HG03159 (cell line): ENCODE results near the gene ATP4B.

Experiments used
- ATAC-seq: cut with Tn5 transposase; IDR thresholded peaks from one replicate; pipeline ENCODE4 v1.9.1; 2021; ENCODE audit warnings: mild to moderate bottlenecking, moderate library complexity; ENCODE audit not compliant: unreplicated experiment

ATP4B gene

GRCh38 chr13:113657851-113658741 lies at the start of gene ATP4B:
Gene ATP4B (minus strand): TSS chr13:113658198. CDS start chr13:113658144, 54 bp downstream.
- no peak for ATAC-seq

DNA sequence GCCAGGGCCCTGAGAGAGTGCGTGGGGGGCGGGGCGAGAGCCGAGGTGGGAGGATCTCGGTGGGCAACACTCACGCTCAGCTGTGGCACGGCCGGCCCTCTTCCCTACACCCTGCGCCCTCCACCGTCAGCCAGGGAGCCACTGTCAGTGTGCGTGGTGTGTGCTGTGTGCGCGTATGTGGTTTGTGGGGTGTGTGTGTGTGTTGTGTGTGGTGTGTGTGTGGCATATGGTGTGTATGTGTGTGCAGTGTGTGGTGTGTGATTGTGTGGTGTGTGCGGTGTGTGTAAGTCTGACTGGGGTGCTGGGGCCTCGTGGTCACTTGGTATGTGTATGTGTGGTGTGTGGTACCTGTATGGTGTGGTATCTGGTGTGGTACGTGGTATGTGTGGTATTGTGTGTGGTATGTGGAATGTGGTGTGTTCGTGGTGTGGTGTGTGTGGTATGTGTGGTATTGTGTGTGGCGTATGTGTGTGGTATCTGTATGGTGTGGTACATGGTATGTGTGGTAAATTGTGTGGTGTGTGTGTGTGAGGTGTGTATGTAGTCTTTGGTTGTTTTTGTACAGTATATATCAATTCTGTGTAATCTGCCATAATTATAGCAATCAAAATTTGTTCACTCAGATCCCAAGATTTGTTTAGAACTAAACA lies 14.1 kb upstream of the ATP4B start:
- ATAC-seq = no peak

DNA sequence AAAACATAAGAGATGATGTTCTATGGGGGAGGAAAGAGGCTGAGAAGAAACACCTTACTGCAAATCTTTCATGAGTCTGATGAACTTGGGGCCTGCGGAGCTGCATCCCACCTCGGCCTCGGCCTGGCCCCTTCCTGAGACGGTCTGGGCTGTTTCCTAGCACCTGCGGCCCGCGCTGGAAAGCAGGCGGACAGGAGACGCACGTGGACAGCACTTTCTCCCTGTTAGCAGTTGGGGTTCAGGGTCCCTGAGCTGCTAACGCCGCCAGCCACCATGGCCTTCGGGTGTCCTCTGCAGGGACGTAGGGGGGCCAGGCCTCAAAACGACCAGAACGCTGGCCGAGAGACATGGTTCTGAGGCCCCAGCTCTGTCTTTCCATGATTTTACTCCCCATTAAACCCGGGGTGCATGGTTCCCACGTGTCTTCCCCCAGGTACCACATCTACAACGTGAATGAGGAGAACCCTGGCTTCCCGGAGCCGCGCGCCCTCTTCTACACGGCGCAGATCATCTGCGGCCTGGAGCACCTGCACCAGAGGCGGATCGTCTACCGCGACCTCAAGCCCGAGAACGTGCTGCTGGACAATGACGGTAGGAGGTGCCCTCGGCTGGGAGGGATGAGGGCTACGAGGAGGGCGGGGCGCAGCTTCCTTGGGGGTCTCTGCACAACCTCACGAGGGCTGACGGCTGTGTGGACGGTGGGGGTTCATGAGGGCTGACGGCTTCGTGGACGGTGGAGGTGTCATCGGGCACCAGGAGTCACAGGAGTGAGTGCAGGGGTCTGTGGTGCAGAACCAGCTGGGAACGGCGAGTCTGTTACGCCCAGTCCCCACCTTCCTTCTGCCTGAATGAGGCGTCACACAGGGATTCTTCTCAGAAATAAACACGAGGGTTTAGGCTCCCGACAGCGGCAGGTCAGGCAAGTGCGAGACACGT lies 13.3 kb upstream of the ATP4B start:
- no peak for ATAC-seq

GRCh38 chr13:113670541-113670940 lies 12.5 kb upstream of the ATP4B start:
- no peak for ATAC-seq

GRCh38 chr13:113669755-113670341 lies 11.8 kb upstream of the ATP4B start:
- no peak for ATAC-seq

DNA sequence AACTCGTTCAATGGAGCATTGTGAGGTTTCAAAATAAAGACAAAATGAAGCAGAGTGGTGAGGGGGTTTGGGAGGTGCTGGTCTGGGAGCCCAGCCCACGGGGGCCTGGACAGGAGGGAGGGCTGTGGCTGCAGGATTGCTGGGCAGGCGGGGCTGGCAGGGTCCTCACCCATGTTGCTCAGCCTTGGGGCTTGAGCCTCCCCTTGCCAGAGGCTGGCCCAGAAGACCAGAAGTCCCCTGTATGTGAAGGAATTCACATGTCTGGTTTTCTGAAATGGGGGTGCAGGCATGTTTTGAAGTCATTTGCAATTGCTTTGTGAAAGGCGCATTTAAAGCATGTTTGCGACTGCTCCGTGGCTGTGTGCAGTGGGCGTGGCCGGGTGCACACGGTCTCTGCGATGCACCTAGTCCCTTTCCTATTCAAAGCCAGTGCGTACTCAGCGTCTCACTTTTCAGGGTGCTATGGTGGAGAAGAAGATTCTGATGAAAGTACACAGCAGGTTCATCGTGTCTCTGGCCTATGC lies 11.3 kb upstream of the ATP4B start:
- ATAC-seq = no peak

DNA sequence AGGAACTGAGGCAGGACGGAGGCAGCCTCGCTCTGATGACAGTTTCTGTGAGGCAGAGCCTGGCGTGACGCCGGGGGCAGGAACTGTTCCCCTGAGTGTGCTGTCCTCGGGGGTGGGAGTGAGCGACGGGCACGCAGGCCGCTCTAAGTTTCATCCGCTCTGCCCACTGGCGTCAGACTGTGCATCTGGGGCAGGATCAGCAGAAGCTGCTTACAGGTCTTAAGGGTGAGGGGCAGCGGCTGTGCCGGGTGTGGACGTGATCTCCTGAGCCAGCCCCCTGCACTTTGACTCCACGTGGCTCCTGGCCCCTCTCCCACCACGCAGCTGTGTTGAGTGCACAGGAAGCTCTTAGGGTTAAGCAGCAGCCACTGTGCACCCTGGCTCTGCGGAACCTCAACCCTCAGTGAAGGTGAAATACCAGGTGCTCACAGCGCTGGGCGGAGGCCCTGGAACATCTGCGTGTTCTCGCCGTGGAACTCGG lies 10.5 kb upstream of the ATP4B start:
- ATAC-seq = no peak

DNA sequence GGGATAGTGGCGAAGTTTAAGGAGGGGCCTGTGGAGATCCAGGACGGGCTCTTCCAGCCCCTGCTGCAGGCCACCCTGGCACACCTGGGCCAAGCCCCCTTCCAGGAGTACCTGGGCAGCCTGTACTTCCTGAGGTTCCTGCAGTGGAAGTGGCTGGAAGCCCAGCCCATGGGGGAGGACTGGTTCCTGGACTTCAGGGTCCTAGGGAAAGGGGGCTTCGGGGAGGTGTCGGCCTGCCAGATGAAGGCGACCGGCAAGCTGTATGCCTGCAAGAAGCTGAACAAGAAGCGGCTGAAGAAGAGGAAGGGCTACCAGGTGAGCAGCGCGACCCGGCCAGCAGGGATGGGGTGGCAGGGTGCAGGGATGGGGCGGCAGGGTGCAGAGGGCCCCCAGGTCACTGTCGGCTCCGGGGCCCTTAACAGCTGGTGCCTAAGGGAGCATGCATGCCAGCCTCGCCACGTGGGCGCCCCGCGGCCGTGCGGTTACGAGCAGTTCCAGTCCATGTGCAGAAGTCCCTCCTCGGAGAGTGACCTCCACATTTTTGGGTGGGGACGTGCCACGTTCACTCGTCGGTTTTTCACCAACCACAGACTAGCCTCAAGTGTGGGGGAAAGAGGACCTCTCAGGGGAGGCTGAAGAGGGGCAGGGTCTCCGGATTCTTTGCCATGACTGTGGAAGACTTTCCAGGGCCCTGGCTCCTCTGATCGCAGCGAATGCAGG lies 9.9 kb upstream of the ATP4B start:
- no peak for ATAC-seq

DNA sequence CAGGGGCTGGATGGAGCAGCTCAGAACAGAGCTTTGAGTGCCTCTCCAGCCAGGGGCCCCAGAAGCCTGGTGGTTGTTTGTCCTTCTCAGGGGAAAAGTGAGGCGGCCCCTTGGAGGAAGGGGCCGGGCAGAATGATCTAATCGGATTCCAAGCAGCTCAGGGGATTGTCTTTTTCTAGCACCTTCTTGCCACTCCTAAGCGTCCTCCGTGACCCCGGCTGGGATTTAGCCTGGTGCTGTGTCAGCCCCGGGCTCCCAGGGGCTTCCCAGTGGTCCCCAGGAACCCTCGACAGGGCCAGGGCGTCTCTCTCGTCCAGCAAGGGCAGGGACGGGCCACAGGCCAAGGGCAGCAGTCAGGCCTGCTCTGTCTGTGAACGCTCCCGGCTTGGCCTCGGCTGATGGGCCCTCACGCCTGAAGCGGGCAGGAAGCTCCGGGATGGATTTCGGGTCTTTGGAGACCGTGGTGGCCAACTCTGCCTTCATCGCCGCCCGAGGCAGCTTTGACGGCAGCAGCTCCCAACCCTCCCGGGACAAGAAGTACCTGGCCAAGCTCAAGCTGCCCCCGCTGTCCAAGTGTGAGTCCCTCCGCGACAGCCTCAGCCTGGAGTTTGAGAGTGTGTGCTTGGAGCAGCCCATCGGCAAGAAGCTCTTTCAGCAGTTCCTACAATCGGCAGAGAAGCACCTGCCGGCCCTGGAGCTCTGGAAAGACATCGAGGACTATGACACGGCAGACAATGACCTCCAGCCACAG lies 9.1 kb upstream of the ATP4B start, which contains the start of gene GRK1:
Gene GRK1, plus strand, starts transcription at position 269 of the 751 bp plus-strand sequence. Its CDS starts 168 bp downstream, at position 437.
- ATAC-seq = no peak

DNA sequence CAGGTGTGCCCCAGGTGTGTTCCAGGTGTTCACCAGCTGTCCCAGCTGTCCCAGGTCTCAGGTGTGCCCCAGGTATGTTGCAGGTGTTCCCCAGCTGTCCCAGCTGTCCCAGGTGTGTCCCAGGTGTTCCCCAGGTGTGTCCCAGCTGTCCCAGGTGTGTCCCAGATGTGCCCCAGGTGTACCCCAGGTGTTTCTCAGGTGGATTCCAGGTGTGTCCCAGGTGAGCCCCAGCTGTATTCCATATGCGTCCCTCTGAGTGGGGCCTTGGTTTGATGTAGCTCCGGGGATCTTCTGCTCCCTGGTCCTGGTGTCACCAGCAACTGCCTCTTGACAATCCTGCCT lies 8.3 kb upstream of the ATP4B start:
- no peak for ATAC-seq

- ATAC-seq = no peak
Measured at GRCh38 chr13:113665597-113666328, 7.8 kb upstream of the ATP4B start.

DNA sequence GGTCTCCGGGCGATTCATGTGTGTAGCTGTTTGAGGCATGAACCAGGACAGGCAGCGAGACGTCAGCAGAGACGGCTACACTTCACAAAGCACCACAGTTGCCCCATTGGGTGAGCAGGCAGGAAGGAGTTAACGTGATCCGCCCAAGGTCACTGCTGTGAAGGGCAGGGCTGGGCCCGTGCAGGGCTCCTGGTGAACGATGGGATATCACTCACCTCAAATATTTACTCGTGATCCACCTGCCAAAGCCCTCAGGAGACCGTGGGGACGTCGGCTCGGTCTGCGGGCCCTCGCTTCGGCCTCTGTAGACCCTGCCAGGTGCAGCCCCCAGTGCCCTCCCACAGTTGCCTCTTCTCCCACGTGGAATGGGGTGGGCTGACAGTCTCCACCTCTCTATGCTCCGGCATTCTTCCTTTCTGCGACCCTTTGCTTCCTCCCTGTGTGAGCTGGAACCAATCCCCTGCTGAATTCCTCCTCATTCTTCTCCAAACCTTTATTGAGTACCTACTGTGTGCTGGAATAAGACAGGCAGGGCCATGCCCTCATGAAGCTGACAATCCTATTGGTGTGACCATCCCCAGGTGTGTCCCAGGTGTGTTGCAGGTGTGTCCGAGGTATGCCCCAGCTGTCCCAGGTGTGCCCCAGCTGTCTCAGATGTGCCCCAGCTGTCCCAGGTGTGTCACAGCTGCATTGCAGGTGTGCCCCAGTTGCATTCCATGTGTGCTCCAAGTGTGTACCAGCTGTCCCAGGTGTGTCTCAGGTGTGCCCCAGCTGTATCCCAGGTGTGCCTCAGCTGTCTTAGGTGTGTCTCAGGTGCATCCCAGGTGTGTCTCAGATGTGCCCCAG lies 7.0 kb upstream of the ATP4B start:
- no peak for ATAC-seq

DNA sequence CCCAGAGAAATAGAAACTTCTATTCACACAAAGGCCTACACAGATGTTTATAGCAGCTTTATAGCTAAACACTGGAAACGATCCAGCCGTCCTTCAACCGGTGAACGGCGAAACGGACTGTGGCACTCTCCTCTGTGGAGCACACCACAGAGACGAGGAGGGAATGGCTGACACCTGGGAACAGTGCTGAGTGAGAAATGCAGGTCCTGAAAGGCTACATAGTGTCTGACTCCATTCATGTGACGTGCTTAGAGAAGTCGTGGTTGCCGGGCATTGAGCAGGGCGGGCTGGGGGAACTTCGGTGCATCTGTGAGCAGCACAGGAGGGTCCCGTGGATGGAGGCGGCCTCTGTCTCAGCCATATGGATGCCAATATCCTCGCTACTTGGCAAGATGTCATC lies 5.9 kb upstream of the ATP4B start:
- no peak for ATAC-seq

GRCh38 chr13:113661509-113661908 lies 3.5 kb upstream of the ATP4B start:
- no peak for ATAC-seq

DNA sequence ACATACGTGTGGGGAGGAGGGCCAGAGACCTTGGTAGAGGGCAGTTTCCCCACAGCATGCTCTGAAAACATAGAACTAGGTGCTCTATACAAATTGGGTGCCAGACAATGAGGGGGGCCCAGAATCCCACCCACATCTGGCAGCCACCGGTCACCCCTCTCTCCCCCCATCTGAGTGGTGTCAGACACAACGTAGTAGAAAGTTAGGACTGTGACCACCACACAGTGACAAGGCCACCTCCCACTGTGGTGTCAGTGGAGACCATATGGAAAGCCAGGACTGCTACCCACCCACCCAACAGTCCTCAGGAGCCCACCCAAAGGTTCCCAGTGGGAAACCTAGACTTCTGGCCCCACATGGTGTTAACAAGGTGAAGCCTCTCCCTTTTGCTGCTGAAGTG lies 2.1 kb upstream of the ATP4B start:
- no peak for ATAC-seq

GRCh38 chr13:113659337-113659736 lies 1.3 kb upstream of the ATP4B start:
- no peak for ATAC-seq

DNA sequence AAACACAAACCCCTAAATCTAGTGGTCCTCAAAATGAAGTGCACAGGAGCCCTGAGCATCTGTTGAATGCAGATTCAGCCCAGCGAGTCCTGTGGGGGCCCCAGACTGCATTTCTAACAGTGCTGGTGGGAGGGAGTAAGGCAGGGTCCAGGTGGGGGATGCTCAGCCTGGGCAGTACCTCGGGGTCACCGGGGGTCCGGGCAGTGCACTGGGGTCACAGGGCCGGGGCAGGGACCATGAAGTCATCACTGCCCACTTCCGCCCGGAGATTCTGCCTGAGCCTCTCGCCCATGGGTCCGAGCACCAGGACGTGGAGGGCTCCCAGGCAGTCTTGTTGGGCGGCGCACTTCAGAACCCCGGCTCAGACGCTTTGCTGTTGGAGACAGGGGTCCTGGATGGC lies 838 bp upstream of the ATP4B start:
- no peak for ATAC-seq
